UCSD-AML1 (cell line): ENCODE data around the gene NPAS3.

ENCODE experiments used
- DNase-seq: peaks from one replicate; lab custom pipeline; 2025; ENCODE audit not compliant: unreplicated experiment; lab: John Stamatoyannopoulos, UW

NPAS3 gene

GRCh38 chr14:33165144-33165925 lies 226.7 kb downstream of the NPAS3 start:
- DNase-seq, result no peak

GRCh38 chr14:33165926-33166289 lies 227.2 kb downstream of the NPAS3 start:
- DNase-seq, result no peak

- DNase-seq, result no peak
These were observed 237.3 kb downstream of the NPAS3 start for GRCh38 chr14:33175951-33176350.

GRCh38 chr14:33184587-33184986 lies 245.9 kb downstream of the NPAS3 start:
- no peak for DNase-seq

- DNase-seq, result no peak
These were observed 248.0 kb downstream of the NPAS3 start for GRCh38 chr14:33186656-33187055.

GRCh38 chr14:33188880-33189279 lies 250.2 kb downstream of the NPAS3 start:
- no peak for DNase-seq

GRCh38 chr14:33191855-33192254 lies 253.2 kb downstream of the NPAS3 start:
- DNase-seq, result no peak

- no peak for DNase-seq
These were observed 255.9 kb downstream of the NPAS3 start for GRCh38 chr14:33194551-33194950.

GRCh38 chr14:33198684-33199083 lies 260.0 kb downstream of the NPAS3 start:
- no peak for DNase-seq

- DNase-seq, result no peak
These were observed 262.4 kb downstream of the NPAS3 start for GRCh38 chr14:33201116-33201515.

GRCh38 chr14:33206981-33207380 lies 268.3 kb downstream of the NPAS3 start:
- DNase-seq, result no peak

- no peak for DNase-seq
These were observed 268.9 kb downstream of the NPAS3 start for GRCh38 chr14:33207467-33208017.

GRCh38 chr14:33210311-33210710 lies 271.6 kb downstream of the NPAS3 start:
- no peak for DNase-seq

- DNase-seq, result no peak
These were observed 279.3 kb downstream of the NPAS3 start for GRCh38 chr14:33218026-33218425.

- DNase-seq, result no peak
These were observed 281.3 kb downstream of the NPAS3 start for GRCh38 chr14:33219957-33220356.

- DNase-seq, result no peak
These were observed 290.7 kb downstream of the NPAS3 start for GRCh38 chr14:33229269-33229929.

- DNase-seq, result no peak
These were observed 291.3 kb downstream of the NPAS3 start for GRCh38 chr14:33230021-33230420.

GRCh38 chr14:33232031-33232430 lies 293.4 kb downstream of the NPAS3 start:
- no peak for DNase-seq

GRCh38 chr14:33237115-33237740 lies 298.5 kb downstream of the NPAS3 start:
- no peak for DNase-seq

- DNase-seq, result no peak
These were observed 300.8 kb downstream of the NPAS3 start for GRCh38 chr14:33239465-33239864.

GRCh38 chr14:33240466-33240865 lies 301.8 kb downstream of the NPAS3 start:
- DNase-seq, result no peak

GRCh38 chr14:33241331-33241730 lies 302.7 kb downstream of the NPAS3 start:
- no peak for DNase-seq
